ENCODE measurements around the gene FAM50A.

GRCh38 chrX:154449618-154450017 lies 5.7 kb downstream of the FAM50A start:
- no peak for TF ChIP-seq RAD21 (conservative IDR thresholded peaks at IDR 0.05)
- TF ChIP-seq CTCF (IDR thresholded peaks at IDR 0.05; ENCODE audit: poor library complexity, severe bottlenecking) = no peak
- TF ChIP-seq EP300 (conservative IDR thresholded peaks at IDR 0.05; ENCODE audit: poor library complexity, severe bottlenecking) = no peak
- no peak for TF ChIP-seq POLR2AphosphoS5 (IDR thresholded peaks at IDR 0.05)
- no peak for TF ChIP-seq MXI1 (conservative IDR thresholded peaks at IDR 0.05; ENCODE audit: poor library complexity, severe bottlenecking)
- no peak for TF ChIP-seq SMC3 (conservative IDR thresholded peaks at IDR 0.05; ENCODE audit: poor library complexity)
- TF ChIP-seq EZH2 (IDR thresholded peaks at IDR 0.05; ENCODE audit: borderline replicate concordance, insufficient read depth, low read length, poor library complexity, severe bottlenecking) = no peak
- no peak for TF ChIP-seq REST (IDR thresholded peaks at IDR 0.05; ENCODE audit: borderline replicate concordance)
